GM19240 (cell line): Measurements from ENCODE around the gene GYPC.

Experiments used
- DNase-seq: peaks from one replicate; pipeline ENCODE4 v3.0.0; 2011; ENCODE audit warnings: low spot score; ENCODE audit not compliant: insufficient read length

Gene GYPC

GRCh38 chr2:126729896-126730295 is 73.9 kb downstream of the GYPC start:
- no peak for DNase-seq

GRCh38 chr2:126730655-126731054 is 74.7 kb downstream of the GYPC start:
- no peak for DNase-seq

GRCh38 chr2:126731353-126731752 is 75.4 kb downstream of the GYPC start:
- no peak for DNase-seq

- no peak for DNase-seq
Measured at GRCh38 chr2:126732682-126733245, 76.8 kb downstream of the GYPC start.

GRCh38 chr2:126733795-126734194 is 77.8 kb downstream of the GYPC start:
- no peak for DNase-seq

- DNase-seq: no peak
Measured at GRCh38 chr2:126736133-126736874, 80.3 kb downstream of the GYPC start.

- no peak for DNase-seq
Measured at GRCh38 chr2:126739141-126739540, 83.2 kb downstream of the GYPC start.

GRCh38 chr2:126744640-126745039 is 88.7 kb downstream of the GYPC start:
- no peak for DNase-seq
